Measurements from ENCODE around the gene COL4A6.

DNA sequence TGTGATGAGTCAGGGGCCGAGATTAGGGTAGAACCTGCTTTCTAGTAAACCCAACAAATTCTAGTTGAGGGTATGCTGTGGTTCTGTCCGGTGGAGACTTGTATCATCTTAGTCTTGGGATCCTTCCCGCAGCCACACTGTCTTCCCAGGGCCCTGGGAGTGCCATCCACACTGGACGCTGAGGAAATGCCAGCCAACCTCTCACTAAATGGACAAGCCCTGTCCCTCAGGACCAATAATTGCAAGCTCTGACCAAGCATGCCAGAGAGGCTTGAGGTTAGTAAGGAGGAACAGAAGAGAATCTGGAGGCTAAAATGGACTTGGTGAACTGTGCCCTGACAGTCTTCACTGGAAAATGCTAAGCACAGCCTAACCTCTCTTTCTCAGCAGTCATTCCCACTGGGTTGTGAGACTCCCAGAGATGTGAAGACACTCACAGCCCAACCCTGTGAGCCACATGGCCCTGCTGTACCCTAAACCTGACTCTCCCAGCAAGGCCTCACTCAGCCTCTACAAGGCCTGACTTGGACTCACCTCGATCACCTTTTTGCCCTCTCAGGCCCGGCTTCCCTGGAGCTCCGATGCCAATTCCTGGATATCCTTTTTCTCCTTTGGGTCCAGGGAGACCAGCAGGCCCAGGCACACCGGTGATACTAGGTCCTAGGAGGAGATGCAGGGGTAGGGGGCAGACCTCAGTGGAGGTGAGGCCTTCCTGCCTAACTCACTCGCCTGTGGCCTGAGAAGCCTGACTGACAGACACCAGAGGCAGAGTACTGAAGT, 269.1 kb downstream of the COL4A6 start:
- no peak for TF ChIP-seq POLR2AphosphoS5 (IDR thresholded peaks at IDR 0.05; ENCODE audit: borderline replicate concordance, low read depth, low read length)
- TF ChIP-seq EZH2 (IDR thresholded peaks at IDR 0.05) = no peak
